ENCODE measurements around the gene FOXD2. TPM values are rescaled to one million over a fixed set of nuclear protein-coding genes. Genes with fewer than 3 reads are reported as not detected.

Gene FOXD2
- polyA plus RNA-seq, 2 of the 4 experiments (the other 2 are of a cell fraction) = 0.13 to 0.35 TPM

- ATAC-seq (no peak), FAIRE-seq (no peak), DNase-seq (ENCODE audit: low read depth in 1 of 2, low spot score in 1 of 2) (no peak)
- no peaks in the 10 kb centered on the region for H3K9me3 ChIP-seq
- H3K4me2 ChIP-seq = no peak overlapping the region
- TF ChIP-seq CBX2 (IDR thresholded peaks at IDR 0.05; ENCODE audit: borderline replicate concordance, low read depth) (no peak), JUNB (IDR thresholded peaks at IDR 0.05) (no peak), EP300 (IDR thresholded peaks at IDR 0.05) (no peak), ZNF302 (CRISPR knock-in tag; IDR thresholded peaks at IDR 0.05) (no peak), HES2 (IDR thresholded peaks at IDR 0.05) (no peak), TFCP2L1 (CRISPR knock-in tag; IDR thresholded peaks at IDR 0.05) (no peak), HOXB5 (CRISPR knock-in tag; IDR thresholded peaks at IDR 0.05) (no peak), RAD21 (conservative IDR thresholded peaks at IDR 0.05 in 1 of 2, IDR thresholded peaks at IDR 0.05 in 1 of 2) (no peak), REST (IDR thresholded peaks at IDR 0.05) (no peak), GATA3 (IDR thresholded peaks at IDR 0.05; ENCODE audit: borderline replicate concordance) (no peak), HOXB13 (CRISPR knock-in tag; IDR thresholded peaks at IDR 0.05; ENCODE audit: low read depth) (no peak), ESRRA (IDR thresholded peaks at IDR 0.05; ENCODE audit: borderline replicate concordance, low read length) (no peak), MAZ (IDR thresholded peaks at IDR 0.05; ENCODE audit: borderline replicate concordance, low read depth, low read length) (no peak), KDM1A (IDR thresholded peaks at IDR 0.05; ENCODE audit: low read depth) (no peak), ELK1 (IDR thresholded peaks at IDR 0.05; ENCODE audit: low read depth, low read length) (no peak), ATOH8 (CRISPR knock-in tag; IDR thresholded peaks at IDR 0.05; ENCODE audit: low read depth) (no peak), NFE2L2 (conservative IDR thresholded peaks at IDR 0.05; ENCODE audit: low read length) (no peak), RARB (CRISPR knock-in tag; IDR thresholded peaks at IDR 0.05) (no peak), NPAS2 (CRISPR knock-in tag; IDR thresholded peaks at IDR 0.05; ENCODE audit: borderline replicate concordance) (no peak)
- no peak overlapping the region for H3K27ac ChIP-seq
- POLR2A ChIA-PET = no interaction called here
- 79% methylated on average over 5 of the region's 6 CpGs for WGBS (ENCODE audit: missing lambda C conversion rate)
- CTCF ChIA-PET = no interaction called here
- H3K4me3 ChIP-seq = no peak overlapping the region
- no peaks in the 10 kb centered on the region for H3K4me1 ChIP-seq
Measured at GRCh38 chr1:47396671-47397196, 41.1 kb upstream of the FOXD2 start.

GRCh38 chr1:47399138-47399845, 38.6 kb upstream of the FOXD2 start:
- DNase-seq (ENCODE audit: low read depth in 1 of 2, low spot score in 1 of 2) = no peak
- H3K4me3 ChIP-seq = no peak overlapping the region
- FAIRE-seq = no peak
- no peak overlapping the region for H3K27ac ChIP-seq
- ChIA-PET CTCF (no interaction called here), POLR2A (no interaction called here)
- no peaks in the 10 kb centered on the region for H3K4me1 ChIP-seq
- TF ChIP-seq PHF8 (IDR thresholded peaks at IDR 0.05; ENCODE audit: borderline replicate concordance, low read depth) = no peak
- no peak for TF ChIP-seq ELK1 (IDR thresholded peaks at IDR 0.05; ENCODE audit: low read depth, low read length)
- peak; percentile 42 for TF ChIP-seq MAFK (IDR thresholded peaks at IDR 0.05; ENCODE audit: partially characterized antibody)
- no peak for ATAC-seq
- no peak overlapping the region for H3K4me2 ChIP-seq
- 40% methylated on average over 3 of the region's 4 CpGs for WGBS (ENCODE audit: missing lambda C conversion rate)
- no peaks in the 10 kb centered on the region for H3K9me3 ChIP-seq

Data from A549 (cell line).